ENCODE measurements around the gene SEZ6L. TPM values are rescaled to one million over a fixed set of nuclear protein-coding genes. Genes with fewer than 3 reads are reported as not detected.

Gene SEZ6L
- polyA plus RNA-seq, 1 donor (not counting 4 experiments of a cell fraction or from before 2014, with no cell fraction given), result not detected

- TF ChIP-seq CTCF (optimal IDR thresholded peaks at IDR 0.05 in 1 of 3, IDR thresholded peaks at IDR 0.05 in 1 of 3, conservative IDR thresholded peaks at IDR 0.05 in 1 of 3; ENCODE audit: extremely low read depth in 1 of 3, insufficient read depth in 2 of 3, low read length in 3 of 3) (no peak), EZH2 (IDR thresholded peaks at IDR 0.05; ENCODE audit: low read length) (no peak)
- no peak for FAIRE-seq
- Histone ChIP-seq H2AFZ (ENCODE audit: control insufficient read depth, low read length) (no peak overlapping the region), H3K4me2 (ENCODE audit: control insufficient read depth, extremely low read depth, insufficient read depth, low read depth, low read length) (no peak overlapping the region), H3K79me2 (ENCODE audit: control insufficient read depth, insufficient read depth, low read length) (no peaks in the 10 kb centered on the region), H3K36me3 (ENCODE audit: control insufficient read depth in 2 of 2, extremely low read depth in 1 of 2, insufficient read depth in 2 of 2, low read length in 2 of 2) (no peaks in the 10 kb centered on the region), H3K27ac (ENCODE audit: control insufficient read depth, insufficient read depth, low read length) (no peak overlapping the region), H3K9me1 (ENCODE audit: control insufficient read depth, extremely low read depth, insufficient read depth, low read length) (no peaks in the 10 kb centered on the region), H3K4me1 (ENCODE audit: control insufficient read depth, extremely low read depth, insufficient read depth, low read length) (no peaks in the 10 kb centered on the region), H3K4me3 (ENCODE audit: control insufficient read depth in 2 of 3, extremely low read depth in 1 of 3, insufficient read depth in 2 of 3, low read depth in 1 of 3, low read length in 3 of 3) (no peak overlapping the region), H3K27me3 (ENCODE audit: control insufficient read depth, extremely low read depth, insufficient read depth, low read length) (peaks cover 18% of the 10 kb centered on the region), H3K9ac (ENCODE audit: control insufficient read depth, extremely low read depth, insufficient read depth, low read length) (no peak overlapping the region), H3K9me3 (ENCODE audit: control insufficient read depth, low read depth, low read length) (no peaks in the 10 kb centered on the region), H4K20me1 (ENCODE audit: control insufficient read depth, extremely low read depth, insufficient read depth, low read length) (no peaks in the 10 kb centered on the region)
- dilution Hi-C loops (cut with MboI; ENCODE audit: extremely low pct_ligation_motif_present, low sequenced_read_pairs), result no loop called here
- DNase-seq (ENCODE audit: low read depth, low spot score), result no peak
Measured at GRCh38 chr22:26374391-26375026, 205.2 kb downstream of the SEZ6L start.

GRCh38 chr22:26377170-26377830 lies 208.0 kb downstream of the SEZ6L start:
- H3K79me2 ChIP-seq (ENCODE audit: control insufficient read depth, insufficient read depth, low read length), result no peaks in the 10 kb centered on the region
- no peak overlapping the region for H3K9ac ChIP-seq (ENCODE audit: control insufficient read depth, extremely low read depth, insufficient read depth, low read length)
- H3K9me1 ChIP-seq (ENCODE audit: control insufficient read depth, extremely low read depth, insufficient read depth, low read length), result no peaks in the 10 kb centered on the region
- dilution Hi-C loops (cut with MboI; ENCODE audit: extremely low pct_ligation_motif_present, low sequenced_read_pairs), result no loop called here
- TF ChIP-seq EZH2 (IDR thresholded peaks at IDR 0.05; ENCODE audit: low read length), result no peak
- no peak for TF ChIP-seq CTCF (optimal IDR thresholded peaks at IDR 0.05 in 1 of 3, IDR thresholded peaks at IDR 0.05 in 1 of 3, conservative IDR thresholded peaks at IDR 0.05 in 1 of 3; ENCODE audit: extremely low read depth in 1 of 3, insufficient read depth in 2 of 3, low read length in 3 of 3)
- H3K36me3 ChIP-seq (ENCODE audit: control insufficient read depth in 2 of 2, extremely low read depth in 1 of 2, insufficient read depth in 2 of 2, low read length in 2 of 2), result no peaks in the 10 kb centered on the region
- H4K20me1 ChIP-seq (ENCODE audit: control insufficient read depth, extremely low read depth, insufficient read depth, low read length), result no peaks in the 10 kb centered on the region
- H3K4me1 ChIP-seq (ENCODE audit: control insufficient read depth, extremely low read depth, insufficient read depth, low read length), result no peaks in the 10 kb centered on the region
- no peak overlapping the region for H3K27ac ChIP-seq (ENCODE audit: control insufficient read depth, insufficient read depth, low read length)
- H3K9me3 ChIP-seq (ENCODE audit: control insufficient read depth, low read depth, low read length), result no peaks in the 10 kb centered on the region
- no peak overlapping the region for H3K4me2 ChIP-seq (ENCODE audit: control insufficient read depth, extremely low read depth, insufficient read depth, low read depth, low read length)
- FAIRE-seq (no peak), DNase-seq (ENCODE audit: low read depth, low spot score) (no peak)
- no peak overlapping the region for H2AFZ ChIP-seq (ENCODE audit: control insufficient read depth, low read length)
- peaks cover 12% of the 10 kb centered on the region for H3K27me3 ChIP-seq (ENCODE audit: control insufficient read depth, extremely low read depth, insufficient read depth, low read length)
- no peak overlapping the region for H3K4me3 ChIP-seq (ENCODE audit: control insufficient read depth in 2 of 3, extremely low read depth in 1 of 3, insufficient read depth in 2 of 3, low read depth in 1 of 3, low read length in 3 of 3)
